GM13977 (cell line): ENCODE data around the gene SUSD1.

Source experiments
- DNase-seq: peaks from one replicate; pipeline ENCODE4 v3.0.0; 2012; ENCODE audit warnings: low spot score
- CTCF ChIP-seq: IDR thresholded peaks from 2 replicates; pipeline ENCODE4 v1.5.1; 2012; ENCODE audit warnings: mild to moderate bottlenecking, control low read depth; ENCODE audit not compliant: insufficient read depth; ENCODE audit errors: extremely low read depth, missing control alignments
- in situ Hi-C: fragments of 300-500 bp; cut with MboI; formaldehyde crosslinking; loops from one replicate; pipeline ENCODE4 v1.12.0; 2022; ENCODE audit warnings: low sequenced_read_pairs, low pct_unique_long_range_greater_than_20kb, mixed read lengths, inconsistent platforms; ENCODE audit not compliant: unreplicated experiment

Gene SUSD1

GRCh38 chr9:112009656-112010055 is 165.4 kb downstream of the SUSD1 start:
- in situ Hi-C loops: no loop called here
- no peak for TF ChIP-seq CTCF
- DNase-seq: no peak

- in situ Hi-C loops: no loop called here
- no peak for DNase-seq
- no peak for TF ChIP-seq CTCF
These were observed 167.4 kb downstream of the SUSD1 start for GRCh38 chr9:112007575-112008240.

- in situ Hi-C loops: no loop called here
- no peak for TF ChIP-seq CTCF
- no peak for DNase-seq
These were observed 168.6 kb downstream of the SUSD1 start for GRCh38 chr9:112006361-112007020.

- in situ Hi-C loops: no loop called here
- TF ChIP-seq CTCF: no peak
- no peak for DNase-seq
These were observed 169.2 kb downstream of the SUSD1 start for GRCh38 chr9:112005939-112006338.

- TF ChIP-seq CTCF: no peak
- in situ Hi-C loops: no loop called here
- no peak for DNase-seq
These were observed 171.6 kb downstream of the SUSD1 start for GRCh38 chr9:112003538-112003937.

- DNase-seq: no peak
- no peak for TF ChIP-seq CTCF
- in situ Hi-C loops: no loop called here
These were observed 172.1 kb downstream of the SUSD1 start for GRCh38 chr9:112002847-112003457.
